CD14-positive monocyte (primary cell): ENCODE results near the gene SMAGP. TPM values are rescaled to one million over a fixed set of nuclear protein-coding genes. Genes with fewer than 3 reads are reported as not detected.
A peak's percentile ranks its signal among the peaks of the same experiment; 100 is the strongest.

ENCODE experiments used
- DNase-seq, 3 donors: peaks; one replicate each; pipeline ENCODE4 v3.0.0-alpha.2; 2011 to 2022
- H2AFZ ChIP-seq: 2 replicates; pipeline ENCODE4 v1.6.0; 2012; ENCODE audit warnings: mild to moderate bottlenecking, low read depth, low read length, inconsistent platforms; ENCODE audit not compliant: insufficient read depth, poor library complexity, severe bottlenecking
- H3K27ac ChIP-seq, 2 donors: 1 replicate in 1 of 2; 2 replicates in 1 of 2; pipeline ENCODE4 v1.5.1; 2012 to 2013; ENCODE audit warnings: low read length in 2 of 2, control low read depth in 1 of 2, inconsistent platforms in 1 of 2, low read depth in 1 of 2, mild to moderate bottlenecking in 1 of 2
- H3K27me3 ChIP-seq, 2 donors: one replicate each; pipeline versions ENCODE4 v1.6.0 to v1.6.1; 2011 to 2013; ENCODE audit warnings: low read length in 2 of 2; ENCODE audit not compliant: control insufficient read depth in 2 of 2, insufficient read depth in 2 of 2
- H3K36me3 ChIP-seq, 2 donors: replicated peaks in 1 of 2; 1 replicate in 1 of 2; 2 replicates in 1 of 2; pipeline versions ENCODE4 v1.5.1 to v1.6.1; 2012 to 2013; ENCODE audit warnings: low read length in 2 of 2, control low read depth in 1 of 2, inconsistent platforms in 1 of 2, mild to moderate bottlenecking in 1 of 2; ENCODE audit not compliant: insufficient read depth in 2 of 2, control insufficient read depth in 1 of 2
- H3K4me1 ChIP-seq, 2 donors: 1 replicate in 1 of 2; 2 replicates in 1 of 2; pipeline versions ENCODE4 v1.5.1 to v1.6.1; 2012 to 2013; ENCODE audit warnings: low read length in 2 of 2, control low read depth in 1 of 2, inconsistent platforms in 1 of 2, mild to moderate bottlenecking in 1 of 2, moderate library complexity in 1 of 2; ENCODE audit not compliant: insufficient read depth in 2 of 2, control insufficient read depth in 1 of 2
- H3K4me2 ChIP-seq: replicated peaks from 2 replicates; pipeline ENCODE3; 2012; ENCODE audit warnings: low read length, moderate library complexity, mild to moderate bottlenecking; ENCODE audit not compliant: poor library complexity, severe bottlenecking; ENCODE audit errors: extremely low read depth
- H3K4me3 ChIP-seq, 3 experiments: fragments of 200-600 bp in 1 of 3; sonication (generic) in 1 of 3; replicated peaks in 1 of 3; 1 replicate in 2 of 3; 2 replicates in 1 of 3; pipeline ENCODE4 v1.5.1; 2011 to 2013; ENCODE audit warnings: low read length in 3 of 3, mild to moderate bottlenecking in 3 of 3, control low read depth in 2 of 3, low read depth in 2 of 3, inconsistent platforms in 1 of 3, moderate library complexity in 1 of 3
- H3K79me2 ChIP-seq: 2 replicates; pipeline ENCODE4 v1.6.0; 2012; ENCODE audit warnings: mild to moderate bottlenecking, control low read depth, inconsistent platforms, low read length, moderate library complexity; ENCODE audit not compliant: insufficient read depth
- H3K9ac ChIP-seq: 2 replicates; pipeline ENCODE4 v1.6.0; 2017; ENCODE audit warnings: low read length, mild to moderate bottlenecking; ENCODE audit not compliant: insufficient read depth, poor library complexity, severe bottlenecking
- H3K9me3 ChIP-seq, 2 donors: replicated peaks in 1 of 2; 1 replicate in 1 of 2; 2 replicates in 1 of 2; pipeline versions ENCODE4 v1.5.1 to v1.6.1; 2012 to 2013; ENCODE audit warnings: low read length in 2 of 2, control low read depth in 1 of 2; ENCODE audit not compliant: control insufficient read depth in 1 of 2, insufficient read depth in 1 of 2
- H4K20me1 ChIP-seq: 2 replicates; pipeline ENCODE4 v1.6.0; 2012; ENCODE audit warnings: mild to moderate bottlenecking, low read length, control low read depth, moderate library complexity; ENCODE audit not compliant: insufficient read depth
- H3K27ac Mint-ChIP-seq, 7 donors: one replicate each; pipeline ENCODE4 v1.8.0; 2020; ENCODE audit warnings: mild to moderate bottlenecking in 7 of 7, mixed read lengths in 7 of 7, moderate library complexity in 6 of 7, inconsistent platforms in 2 of 7
- H3K27me3 Mint-ChIP-seq, 3 donors: one replicate each; pipeline ENCODE4 v1.8.0; 2021 to 2022; ENCODE audit warnings: low read depth in 3 of 3, mild to moderate bottlenecking in 3 of 3, mixed read lengths in 3 of 3, moderate library complexity in 3 of 3, inconsistent platforms in 1 of 3
- H3K36me3 Mint-ChIP-seq, 2 donors: one replicate each; pipeline ENCODE4 v1.8.0; 2020; ENCODE audit warnings: mixed read lengths in 2 of 2, inconsistent platforms in 1 of 2, mild to moderate bottlenecking in 1 of 2
- H3K4me1 Mint-ChIP-seq: one replicate; pipeline ENCODE4 v1.8.0; 2020; ENCODE audit warnings: mild to moderate bottlenecking, mixed read lengths
- H3K4me3 Mint-ChIP-seq, 2 donors: one replicate each; pipeline ENCODE4 v1.8.0; 2020; ENCODE audit warnings: mild to moderate bottlenecking in 2 of 2, mixed read lengths in 2 of 2, moderate library complexity in 1 of 2
- H3K9me3 Mint-ChIP-seq, 7 donors: one replicate each; pipeline ENCODE4 v1.8.0; 2020 to 2022; ENCODE audit warnings: mixed read lengths in 7 of 7, mild to moderate bottlenecking in 6 of 7, moderate library complexity in 6 of 7, inconsistent platforms in 2 of 7
- CTCF ChIP-seq: fragments of 200-600 bp; IDR thresholded peaks from one replicate; pipeline ENCODE4 v1.8.0; 2022; ENCODE audit warnings: antibody characterized with exemption, mild to moderate bottlenecking
- WGBS: methylation state at CpG from one replicate; pipeline ENCODE4 v1.1.5; 2013; ENCODE audit warnings: missing lambda C conversion rate; ENCODE audit not compliant: insufficient coverage; 5-methylcytosine and 5-hydroxymethylcytosine counted together
- intact Hi-C, 2 donors: fragments of 100-400 bp; cut with micrococcal nuclease; formaldehyde crosslinking; loops; one replicate each; pipeline versions ENCODE4 v1.15.0 to v1.15.1; 2023
- polyA plus RNA-seq, 3 donors: library from polyadenylated mRNA; depleted of rRNA in 1 of 3; unstranded in 2 of 3; stranded (reverse) in 1 of 3; fragments of 300-500 nt in 2 of 3; fragments of >200 nt in 1 of 3; fragmentation: Illumina TruSeq in 2 of 3; gene quantifications; 1 replicate in 2 of 3; 2 replicates in 1 of 3; pipeline ENCODE4 v1.2.3, GENCODE V29; 2012 to 2021

Gene SMAGP
- polyA plus RNA-seq, 3 donors, result 2.6 to 6.6 (median 3.0) TPM

- peak overlapping the region; percentile 61 to 94 (median 93) for H3K4me3 ChIP-seq
- Mint-ChIP-seq H3K27ac (peak overlapping the region; percentile 97 to 100 (median 100)), H3K9me3 (peaks cover 0 to 8% (median 2%) of the 10 kb centered on the region in 7 donors), H3K4me3 (peak overlapping the region; percentile 92 to 97), H3K4me1 (peaks cover 40% of the 10 kb centered on the region), H3K36me3 (peaks cover 28 to 32% of the 10 kb centered on the region in 2 donors), H3K27me3 (peaks cover 2% of the 10 kb centered on the region in 3 donors)
- H3K27me3 ChIP-seq, result no peaks in the 10 kb centered on the region
- peaks cover 28% of the 10 kb centered on the region for H3K79me2 ChIP-seq
- H3K4me2 ChIP-seq, result peak overlapping the region; percentile 90
- peak overlapping the region; percentile 84 for H2AFZ ChIP-seq
- TF ChIP-seq CTCF, result no peak
- WGBS, result 10% methylated on average over 10 of the region's 10 CpGs
- H3K4me1 ChIP-seq, result peaks cover 41 to 44% of the 10 kb centered on the region in 2 donors
- DNase-seq, result no peak
- H3K9ac ChIP-seq, result peak overlapping the region; percentile 100
- intact Hi-C loops, result loop anchor here in 1 of 2 donors (2.0 to 10.0 kb wide), 2 partner anchors 19 to 63 kb away; partner anchors contain the start of genes POU6F1 and TFCP2
- H3K36me3 ChIP-seq, result peaks cover 16 to 18% of the 10 kb centered on the region in 2 donors
- H3K27ac ChIP-seq, result peak overlapping the region in 1 of 2 donors; percentile 100
- peaks cover 10% of the 10 kb centered on the region for H4K20me1 ChIP-seq
- H3K9me3 ChIP-seq, result no peaks in the 10 kb centered on the region
Measured at GRCh38 chr12:51238037-51238509, 32.1 kb downstream of the SMAGP start.

GRCh38 chr12:51234530-51234929, 35.7 kb downstream of the SMAGP start:
- Mint-ChIP-seq H3K4me3 (no peak overlapping the region), H3K36me3 (peaks cover 0 to under 1% of the 10 kb centered on the region in 2 donors), H3K27me3 (peaks cover 0 to 2% (median 2%) of the 10 kb centered on the region in 3 donors), H3K27ac (no peak overlapping the region), H3K4me1 (peaks cover 8% of the 10 kb centered on the region), H3K9me3 (peaks cover 3 to 8% (median 5%) of the 10 kb centered on the region in 7 donors)
- H3K4me2 ChIP-seq, result no peak overlapping the region
- peaks cover 10% of the 10 kb centered on the region for H3K79me2 ChIP-seq
- no peaks in the 10 kb centered on the region for H3K27me3 ChIP-seq
- 20% methylated on average over 1 of the region's 5 CpGs for WGBS
- no peaks in the 10 kb centered on the region for H3K36me3 ChIP-seq
- no peak overlapping the region for H2AFZ ChIP-seq
- no peaks in the 10 kb centered on the region for H3K9me3 ChIP-seq
- no peak for DNase-seq
- H3K27ac ChIP-seq, result no peak overlapping the region
- no peak for TF ChIP-seq CTCF
- H4K20me1 ChIP-seq, result no peaks in the 10 kb centered on the region
- intact Hi-C loops, result loop anchor here in 1 of 2 donors (10.0 kb wide), 1 partner anchor 60 kb away; the partner anchor contains the start of gene TFCP2
- no peak overlapping the region for H3K4me3 ChIP-seq
- peaks cover 6 to 9% of the 10 kb centered on the region in 2 donors for H3K4me1 ChIP-seq
- no peak overlapping the region for H3K9ac ChIP-seq
